HepG2 (cell line): Measurements from ENCODE around the gene UBE2I. TPM values are rescaled to one million over a fixed set of nuclear protein-coding genes. Genes with fewer than 3 reads are reported as not detected.
A peak's percentile ranks its signal among the peaks of the same experiment; 100 is the strongest.

Source experiments
- AHR ChIP-seq: IDR thresholded peaks from 2 replicates; pipeline ENCODE4 v1.6.1; 2018; ENCODE audit warnings: missing genetic modification reagents, missing compliant biosample characterization
- CHD4 ChIP-seq: fragments of 200-600 bp; sonication (generic); IDR thresholded peaks from 2 replicates; pipeline ENCODE4 v1.7.0; 2017; ENCODE audit warnings: mild to moderate bottlenecking, low read length, borderline replicate concordance
- CTCF ChIP-seq: sonication (generic); formaldehyde crosslinking; IDR thresholded peaks from 2 replicates; pipeline ENCODE4 v1.5.0; 2020; ENCODE audit warnings: mild to moderate bottlenecking, missing genetic modification reagents, moderate library complexity
- IKZF4 ChIP-seq: sonication (generic); formaldehyde crosslinking; IDR thresholded peaks from 2 replicates; pipeline ENCODE4 v1.5.1; 2020; ENCODE audit warnings: borderline replicate concordance, mild to moderate bottlenecking, low read depth, missing genetic modification reagents; ENCODE audit errors: not compliant biosample characterization
- KDM2A ChIP-seq: sonication (generic); formaldehyde crosslinking; IDR thresholded peaks from 2 replicates; pipeline ENCODE4 v1.4.0; 2020; ENCODE audit warnings: low read depth, missing genetic modification reagents, borderline replicate concordance
- MLLT10 ChIP-seq: sonication (generic); formaldehyde crosslinking; IDR thresholded peaks from 2 replicates; pipeline ENCODE4 v1.4.0; 2020; ENCODE audit warnings: missing genetic modification reagents
- MYPOP ChIP-seq: sonication (generic); formaldehyde crosslinking; IDR thresholded peaks from 2 replicates; pipeline ENCODE4 v1.8.1; 2023; ENCODE audit warnings: mild to moderate bottlenecking, moderate library complexity, missing genetic modification reagents
- POGZ ChIP-seq: sonication (generic); formaldehyde crosslinking; IDR thresholded peaks from 2 replicates; pipeline ENCODE4 v1.4.0; 2020; ENCODE audit warnings: mild to moderate bottlenecking, missing genetic modification reagents
- TOE1 ChIP-seq: sonication (generic); formaldehyde crosslinking; IDR thresholded peaks from 2 replicates; pipeline ENCODE4 v1.4.0; 2020; ENCODE audit warnings: mild to moderate bottlenecking, missing genetic modification reagents
- ZBTB39 ChIP-seq: sonication (generic); formaldehyde crosslinking; IDR thresholded peaks from 2 replicates; pipeline ENCODE4 v1.5.0; 2020; ENCODE audit warnings: missing genetic modification reagents
- ZC3H4 ChIP-seq: sonication (generic); formaldehyde crosslinking; IDR thresholded peaks from 2 replicates; pipeline ENCODE4 v1.4.0; 2020; ENCODE audit warnings: missing genetic modification reagents, borderline replicate concordance
- ZNF10 ChIP-seq: sonication (generic); formaldehyde crosslinking; IDR thresholded peaks from 2 replicates; pipeline ENCODE4 v1.4.0; 2020; ENCODE audit warnings: mild to moderate bottlenecking, low read depth, missing genetic modification reagents, borderline replicate concordance
- ZNF317 ChIP-seq: sonication (generic); formaldehyde crosslinking; IDR thresholded peaks from 2 replicates; pipeline ENCODE4 v1.5.0; 2020; ENCODE audit warnings: mild to moderate bottlenecking, missing genetic modification reagents
- ZNF350 ChIP-seq: sonication (generic); formaldehyde crosslinking; IDR thresholded peaks from 2 replicates; pipeline ENCODE4 v1.4.0; 2020; ENCODE audit warnings: mild to moderate bottlenecking, low read depth, missing genetic modification reagents, borderline replicate concordance
- ZNF609 ChIP-seq: sonication (generic); formaldehyde crosslinking; IDR thresholded peaks from 2 replicates; pipeline ENCODE4 v1.4.0; 2020; ENCODE audit warnings: mild to moderate bottlenecking, missing genetic modification reagents, borderline replicate concordance
- ZNF629 ChIP-seq: sonication (generic); formaldehyde crosslinking; conservative IDR thresholded peaks from 2 replicates; pipeline ENCODE4 v1.5.0; 2020; ENCODE audit warnings: missing genetic modification reagents
- polyA plus RNA-seq, 8 experiments: library from polyadenylated mRNA; depleted of rRNA in 3 of 8; stranded (reverse) in 7 of 8; unstranded in 1 of 8; fragments of >200 nt; fragmentation: Illumina TruSeq in 4 of 8; extraction: Trizol in 4 of 8; gene quantifications; 2 replicates each; pipeline versions ENCODE4 v1.2.1 to v1.2.3, GENCODE V29; 2011 to 2016; ENCODE audit warnings: low read depth in 4 of 8, missing spikeins in 1 of 8, mixed read lengths in 1 of 8; ENCODE audit not compliant: insufficient read depth in 1 of 8
- total RNA-seq, 5 experiments: library from RNA; depleted of rRNA; stranded (reverse); fragments of >200 nt; fragmentation: Illumina TruSeq; extraction: Trizol; gene quantifications; 2 replicates each; pipeline ENCODE4 v1.2.3, GENCODE V29; 2016; ENCODE audit warnings: low read depth in 1 of 5

The UBE2I gene
- total and polyA plus RNA-seq, 2 of the 13 experiments (the other 11 are each of a cell fraction or from before 2014, with no cell fraction given): 75.8 to 98.9 TPM

GRCh38 chr16:1330931-1331711 lies 21.7 kb downstream of the UBE2I start (continued):
- TF ChIP-seq MYPOP: peak; percentile 26; the same call in 1 of the 2 replicates
- TF ChIP-seq ZC3H4: 0 out of 2 replicates have a peak, but pooled peaks have one; percentile 57
- 0 out of 2 replicates have a peak, but pooled peaks have one; percentile 4 for TF ChIP-seq CTCF
- no peak for TF ChIP-seq ZNF10
- TF ChIP-seq KDM2A (CRISPR knock-in tag): peak; percentile 8; the same call in 1 of the 2 replicates
- TF ChIP-seq AHR (CRISPR knock-in tag): peak; percentile 33; the same call in 1 of the 2 replicates
- 0 out of 2 replicates have a peak, but pooled peaks have one; percentile 39 for TF ChIP-seq ZNF350 (CRISPR knock-in tag)
- TF ChIP-seq IKZF4 (CRISPR knock-in tag): no peak
- TF ChIP-seq MLLT10 (CRISPR knock-in tag): no peak
- TF ChIP-seq POGZ (CRISPR knock-in tag): 0 out of 2 replicates have a peak, but pooled peaks have one; percentile 18
- TF ChIP-seq ZNF609 (CRISPR knock-in tag): 0 out of 2 replicates have a peak, but pooled peaks have one; percentile 10
- TF ChIP-seq ZBTB39: 0 out of 2 replicates have a peak, but pooled peaks have one; percentile 8
- no peak for TF ChIP-seq TOE1
- peak; percentile 89 for TF ChIP-seq CHD4
- 0 out of 2 replicates have a peak, but pooled peaks have one; percentile 36 for TF ChIP-seq ZNF317 (CRISPR knock-in tag)
- peak; percentile 93 for TF ChIP-seq ZNF629 (CRISPR knock-in tag)
